NCI-H1930 (cell line): Measurements from ENCODE around the gene IREB2.
"Not testable (repeated sequence)": the region's sequence is repeated elsewhere in the genome, so short reads cannot be mapped to it uniquely, and the experiment has no call there.

Source experiments
- DNase-seq, 2 experiments: peaks; one replicate each; lab custom pipeline; 2025; lab: John Stamatoyannopoulos, UW

Gene IREB2

DNA sequence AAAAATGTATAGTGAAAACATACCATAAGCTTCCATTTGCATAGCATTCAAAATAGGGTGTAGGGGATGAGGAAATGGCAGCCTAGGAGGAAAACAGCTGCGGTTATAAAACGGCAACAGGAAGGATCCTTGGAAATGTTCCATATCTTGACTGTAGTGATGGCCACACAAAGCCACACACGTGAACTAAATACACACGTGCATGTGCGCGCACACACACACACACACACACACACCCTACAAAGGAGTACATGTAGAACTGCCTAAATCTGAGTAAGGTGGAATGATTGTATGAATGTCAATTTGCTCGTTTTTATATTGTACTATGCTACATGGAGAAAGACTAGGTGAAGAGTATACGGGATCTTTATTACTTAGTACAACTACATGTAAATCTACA lies 3.9 kb upstream of the IREB2 start:
- no peak for DNase-seq

DNA sequence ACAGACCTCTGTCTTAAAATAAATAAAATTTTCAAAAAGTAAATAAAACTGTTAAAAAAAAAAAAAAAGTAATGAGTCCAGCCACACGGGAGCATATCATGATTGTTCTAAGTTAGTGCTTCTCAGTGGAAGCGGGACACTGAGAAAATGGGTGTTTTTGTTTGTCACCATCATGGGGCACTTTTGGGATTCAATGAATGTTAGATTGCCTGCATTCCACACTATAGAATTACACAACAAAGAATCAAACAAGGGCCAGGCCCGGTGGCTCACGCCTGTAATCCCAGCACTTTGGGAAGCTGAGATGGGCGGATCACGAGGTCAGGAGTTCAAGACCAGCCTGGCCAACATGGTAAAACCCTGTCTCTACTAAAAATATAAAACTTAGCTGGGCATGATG lies 3.3 kb upstream of the IREB2 start:
- not testable (repeated sequence) for DNase-seq

DNA sequence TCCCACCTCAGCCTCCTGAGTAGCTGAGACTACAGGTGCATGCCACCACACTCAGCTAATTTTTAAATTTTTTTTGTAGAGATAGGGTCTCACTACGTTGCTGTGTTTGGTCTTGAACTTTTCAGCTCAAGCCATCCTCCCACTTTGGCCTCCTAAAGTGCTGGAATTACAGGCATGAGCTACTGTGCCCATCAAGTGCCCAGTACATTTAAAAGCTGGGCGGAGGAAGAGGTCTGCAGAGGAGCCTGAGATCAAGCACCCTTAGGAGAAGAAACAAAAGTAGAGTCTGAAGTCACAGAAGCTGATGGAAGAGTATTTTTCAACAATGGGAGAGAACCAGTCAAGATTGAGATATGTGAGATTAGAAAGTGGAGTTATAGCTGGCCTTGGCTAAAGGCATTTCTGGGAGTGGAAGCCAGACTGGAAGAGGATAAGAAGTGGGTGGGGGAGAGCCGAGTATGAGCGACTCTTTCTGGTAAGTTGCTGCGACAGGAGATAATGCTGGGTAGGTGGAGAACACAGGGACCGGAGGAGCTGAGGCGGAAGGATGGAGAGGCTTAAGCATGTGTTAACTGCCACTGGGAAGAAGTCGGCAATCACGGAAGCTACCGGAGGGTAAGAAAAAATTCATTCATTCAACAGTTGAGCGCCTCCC lies 782 bp upstream of the IREB2 start:
- no peak for DNase-seq

DNA sequence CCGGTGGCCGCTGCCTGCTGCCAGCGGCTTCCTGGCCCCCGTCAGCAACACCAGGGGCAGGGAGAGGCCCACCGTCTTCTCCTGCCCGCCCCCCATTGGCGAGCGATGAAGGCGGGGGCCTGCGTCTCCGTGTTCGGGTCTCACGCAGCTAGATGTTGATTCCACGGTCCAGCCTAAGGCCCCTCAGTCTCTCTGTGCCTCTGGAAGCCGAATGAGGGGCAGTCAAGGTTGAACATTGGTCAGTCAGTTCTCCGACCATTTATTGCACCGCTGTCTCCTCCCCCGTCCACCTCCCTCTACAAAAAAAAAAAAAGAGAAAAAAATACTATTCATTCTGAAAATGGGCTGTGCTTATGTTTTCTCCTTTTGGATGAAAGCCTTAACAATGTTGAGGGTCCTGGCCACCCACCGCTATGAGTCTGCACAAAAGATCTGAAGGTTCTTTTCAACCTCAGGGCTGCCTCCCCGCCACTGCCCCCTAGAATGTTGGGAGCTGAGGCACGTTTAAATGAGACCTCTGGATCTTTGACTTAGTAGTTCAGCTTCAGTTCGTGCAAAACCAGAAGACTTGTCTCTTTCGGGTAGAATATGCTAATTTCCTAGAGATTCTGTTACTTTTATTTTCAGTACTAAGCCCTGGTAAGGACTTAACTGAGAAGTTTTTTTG lies 736 bp downstream of the IREB2 start:
- no peak for DNase-seq

DNA sequence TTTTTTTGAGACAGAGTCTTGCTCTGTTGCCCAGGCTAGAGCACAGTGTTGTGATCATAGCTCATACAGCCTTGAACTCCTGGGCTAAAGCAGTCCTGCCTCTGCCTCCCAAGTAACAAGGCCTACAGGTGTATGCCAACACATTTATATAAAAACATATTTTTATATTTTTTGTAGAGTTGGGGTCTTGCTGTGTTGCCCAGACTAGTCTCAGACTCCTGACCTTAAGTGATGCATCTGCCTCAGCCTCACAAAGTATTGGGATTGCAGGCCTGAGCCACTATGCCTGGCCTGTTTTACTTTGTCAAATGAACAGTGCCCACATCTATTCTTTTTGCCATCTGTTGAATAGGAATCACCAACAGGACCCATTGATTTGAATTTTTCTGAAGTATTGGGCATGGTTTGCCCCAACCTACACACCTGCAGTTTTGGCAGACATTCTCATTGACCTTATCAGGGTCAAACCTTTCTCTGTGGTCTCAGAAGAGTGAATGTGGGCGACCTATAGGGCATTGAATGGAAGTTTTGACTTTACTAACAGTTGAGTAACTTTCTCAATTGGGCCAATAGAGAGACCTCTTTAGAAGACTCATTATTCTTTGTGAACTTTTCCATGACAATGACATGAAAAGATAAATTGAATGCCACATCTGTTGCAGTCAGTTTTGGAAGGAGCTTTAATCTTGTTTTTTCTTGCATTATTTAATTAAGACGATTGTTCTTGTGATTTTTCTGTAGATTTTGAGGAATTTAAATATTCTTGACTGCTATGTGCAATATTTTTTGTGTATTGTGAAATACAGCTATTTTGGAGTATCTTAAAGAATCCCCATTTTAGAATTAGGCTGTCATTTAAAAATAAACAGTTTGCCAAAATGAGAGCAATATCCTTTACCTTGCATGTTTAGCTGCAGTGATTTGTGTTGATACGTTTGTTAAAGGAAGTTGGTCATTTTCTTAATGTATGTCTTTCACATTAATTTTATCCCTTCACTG lies 2.7 kb downstream of the IREB2 start:
- DNase-seq: no peak

DNA sequence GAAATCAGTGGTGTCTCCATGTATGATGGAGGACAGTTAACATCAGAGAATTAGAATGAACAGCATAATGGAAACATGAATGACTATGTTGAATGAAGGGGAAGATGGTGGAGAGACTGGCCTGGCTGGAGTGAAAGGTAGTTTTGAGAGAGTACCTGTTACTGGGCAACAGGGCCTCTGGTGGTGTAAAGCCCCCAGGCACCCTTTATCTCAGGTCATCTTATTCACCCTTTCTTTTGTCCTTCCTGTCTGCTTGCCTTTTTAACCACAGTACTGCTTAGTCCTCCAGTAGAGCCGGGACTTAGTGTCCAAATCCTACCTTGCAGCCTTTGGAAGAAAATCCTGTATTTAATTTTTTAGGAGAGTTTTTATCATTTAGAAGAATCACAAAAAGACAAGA lies 6.2 kb downstream of the IREB2 start:
- DNase-seq: no peak

DNA sequence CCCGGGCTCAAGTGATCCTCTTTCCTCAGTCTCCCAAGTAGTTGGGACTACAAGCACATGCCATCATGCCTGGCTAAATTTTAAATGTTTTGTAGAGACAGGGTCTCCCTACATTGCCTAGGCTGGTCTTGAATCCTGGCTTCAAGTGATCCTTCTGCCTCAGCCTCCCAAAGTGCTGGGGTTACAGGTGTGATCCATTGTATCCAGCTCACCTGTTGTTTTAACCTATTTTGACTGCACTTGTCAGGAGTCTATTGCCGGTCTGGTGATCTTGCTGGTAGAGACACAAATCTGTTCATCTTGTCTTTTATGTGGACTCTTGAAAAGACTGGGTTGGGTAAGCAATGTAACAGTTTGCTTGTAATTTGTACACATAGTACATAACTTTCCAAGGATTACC lies 7.9 kb downstream of the IREB2 start:
- DNase-seq: no peak

DNA sequence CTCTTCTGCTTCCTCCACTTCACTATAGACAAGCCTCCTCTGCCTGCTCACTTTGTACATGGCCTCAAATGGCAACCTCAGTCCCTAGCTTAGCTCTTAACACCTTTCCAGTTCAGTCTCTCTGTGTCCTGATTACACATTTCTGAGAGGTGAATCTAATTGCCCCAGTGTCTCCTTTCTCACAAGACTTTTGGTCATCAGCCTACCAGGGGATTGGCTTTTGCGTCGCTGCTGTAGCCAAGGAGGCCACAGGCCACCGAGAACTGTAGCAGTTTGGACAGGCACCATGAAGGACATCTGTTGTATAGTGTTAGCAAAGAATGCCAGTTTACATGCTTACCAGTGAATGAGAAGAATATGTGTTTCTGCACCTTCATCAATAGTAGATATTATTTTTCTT lies 8.5 kb downstream of the IREB2 start:
- DNase-seq: no peak

DNA sequence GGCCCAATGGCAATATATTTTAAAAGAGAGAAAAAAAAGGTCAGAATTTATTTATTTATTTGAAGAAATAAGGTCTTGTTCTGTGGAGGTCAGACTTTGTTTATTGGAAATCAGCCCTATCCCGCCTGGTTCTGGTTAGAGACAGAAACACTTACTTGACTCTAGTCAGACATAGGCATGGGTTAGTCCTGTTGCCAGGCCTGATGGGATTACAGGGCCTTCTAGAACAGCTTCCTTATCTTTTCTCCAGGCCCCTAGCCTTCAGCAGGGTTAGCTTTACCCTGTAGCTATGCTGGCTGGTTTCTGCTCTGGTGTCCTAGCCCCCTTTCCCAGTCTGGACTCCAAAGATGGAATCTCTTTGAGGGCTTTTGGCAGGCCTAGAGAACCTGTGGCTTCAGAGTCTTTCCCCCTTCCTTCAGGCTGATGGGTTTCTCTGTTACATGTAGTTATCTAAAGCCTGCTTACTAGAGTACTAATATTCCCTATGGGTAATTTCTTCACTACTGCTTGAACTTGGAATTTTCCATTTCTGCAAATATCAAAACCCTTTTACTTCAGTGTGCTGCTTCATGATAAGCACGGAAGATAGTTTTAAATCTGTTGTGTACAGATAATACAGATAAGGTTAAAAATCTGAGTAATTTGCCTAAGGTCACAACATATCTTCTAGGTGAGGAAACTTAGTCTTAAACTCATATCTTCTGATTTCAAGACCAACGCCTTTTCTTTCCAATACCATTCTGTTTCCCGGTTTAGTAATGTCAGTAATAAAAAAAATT lies 10.6 kb downstream of the IREB2 start:
- no peak for DNase-seq

DNA sequence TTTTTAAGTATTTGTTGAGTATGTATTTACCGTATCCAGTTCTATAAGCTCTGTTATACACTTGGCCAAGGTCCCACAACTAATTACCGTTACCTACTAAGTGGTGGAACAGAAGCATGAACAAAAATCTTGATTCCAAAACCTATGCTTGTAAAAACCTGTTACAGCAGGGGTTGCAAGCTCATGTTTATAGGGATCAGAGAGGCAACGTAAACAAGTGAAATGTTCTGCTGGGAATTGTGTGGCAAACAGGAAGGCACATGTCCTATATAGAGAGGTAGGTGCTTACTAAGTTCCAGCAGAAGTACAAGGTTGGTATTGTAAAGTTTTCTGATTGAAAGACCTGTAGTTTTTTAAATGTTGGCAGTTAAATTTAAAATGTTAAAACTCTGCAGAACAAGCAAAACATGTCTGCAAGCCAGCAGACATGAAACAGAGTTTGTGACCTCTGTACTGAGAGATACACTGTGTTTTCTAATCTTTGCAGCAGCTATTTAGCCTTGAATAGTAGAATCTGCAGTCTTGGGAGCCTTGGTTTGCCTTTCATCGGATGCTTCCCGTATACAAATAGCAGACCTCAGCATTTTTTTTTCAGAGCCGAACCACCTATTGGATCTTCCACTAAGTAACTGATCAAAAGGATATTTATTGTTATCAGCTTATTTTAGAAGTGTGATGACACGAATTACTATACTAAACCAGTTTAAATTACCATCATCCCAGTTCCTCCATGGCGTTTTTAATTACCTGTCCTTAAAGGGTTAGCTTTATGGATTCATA lies 11.4 kb downstream of the IREB2 start:
- DNase-seq: no peak

DNA sequence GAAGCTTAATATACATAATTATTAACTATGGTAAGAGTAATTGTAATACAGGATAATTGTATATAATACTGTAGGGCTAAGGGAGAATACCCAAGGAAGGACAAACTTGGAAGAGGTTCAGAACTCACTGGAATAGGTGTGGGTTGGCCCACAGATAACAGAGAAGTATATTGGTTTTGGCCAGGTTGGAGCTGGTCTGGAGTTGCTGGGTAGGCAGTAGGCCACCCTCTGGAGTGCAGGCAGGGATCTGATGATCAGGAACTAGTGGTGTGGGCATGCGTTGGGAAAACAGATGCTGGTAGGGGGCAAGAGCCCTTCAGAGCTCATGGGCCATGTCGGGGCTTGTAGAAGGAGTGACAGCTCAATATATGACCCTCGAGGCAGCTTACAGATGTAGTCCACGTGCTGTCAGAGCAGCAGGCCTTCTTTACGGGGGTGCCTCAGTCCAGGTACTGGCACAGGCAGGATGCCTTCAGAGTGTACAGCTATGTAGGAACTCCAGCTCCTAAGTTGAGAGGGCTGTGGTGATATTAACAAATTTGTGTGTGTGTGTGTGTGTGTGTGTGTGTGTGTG lies 12.4 kb downstream of the IREB2 start:
- no peak for DNase-seq

DNA sequence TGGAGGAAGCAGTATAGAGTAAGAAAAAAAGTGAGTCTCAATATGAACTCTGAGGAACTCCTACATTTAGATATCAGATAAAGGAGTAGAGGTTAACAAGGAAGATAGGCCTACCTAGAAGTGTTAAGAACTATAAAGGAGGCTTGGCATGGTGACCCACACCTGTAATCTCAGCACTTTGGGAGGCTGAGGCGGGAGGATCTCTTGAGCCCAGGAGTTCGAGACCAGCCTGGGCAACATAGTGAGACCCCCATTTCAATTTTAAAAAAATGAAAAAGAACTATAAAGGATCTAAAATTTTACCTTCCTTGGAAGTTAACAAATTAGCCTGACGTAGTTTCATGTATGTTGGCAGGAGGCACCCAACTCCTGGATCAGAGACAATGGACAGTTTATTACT lies 14.5 kb downstream of the IREB2 start:
- DNase-seq: no peak

DNA sequence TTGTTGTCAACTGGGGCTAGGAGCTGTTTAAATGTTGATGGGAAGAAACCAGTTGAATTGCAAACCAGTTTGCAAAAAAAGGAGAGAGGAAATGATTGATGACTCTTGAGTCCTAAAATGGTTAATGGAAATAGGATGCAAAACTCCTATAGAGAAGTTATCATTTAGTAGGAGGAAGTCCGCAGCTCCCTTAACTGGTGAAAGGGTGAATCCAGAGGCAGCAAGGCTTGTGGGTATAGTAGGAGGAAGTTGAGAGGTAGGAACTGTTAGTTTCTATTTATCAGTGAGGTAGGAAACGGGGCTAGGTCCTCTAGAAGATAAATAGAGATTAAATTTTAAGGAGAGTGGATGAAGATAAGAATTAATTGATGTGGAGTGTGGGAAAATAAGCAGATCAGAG lies 15.4 kb downstream of the IREB2 start:
- DNase-seq: no peak

DNA sequence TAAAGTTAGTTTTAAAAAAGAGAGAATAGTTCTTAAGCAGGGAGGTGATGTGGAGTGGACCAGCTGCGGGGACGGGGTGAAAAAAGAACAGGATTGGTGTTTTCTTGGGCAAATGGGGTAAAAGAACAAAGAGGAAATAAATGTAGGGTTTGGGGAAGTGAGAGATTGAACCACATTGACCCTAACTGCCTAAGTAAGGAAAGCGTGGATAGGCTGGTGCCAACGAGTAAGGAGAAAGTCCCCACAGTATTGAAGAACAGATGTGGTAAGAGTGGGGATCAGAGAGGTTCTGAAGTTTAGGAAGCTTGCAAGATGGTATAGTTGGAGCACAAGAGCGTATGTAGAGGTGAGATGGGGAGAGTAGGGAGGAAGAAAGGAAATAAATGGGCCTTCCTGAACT lies 17.0 kb downstream of the IREB2 start:
- DNase-seq: no peak

DNA sequence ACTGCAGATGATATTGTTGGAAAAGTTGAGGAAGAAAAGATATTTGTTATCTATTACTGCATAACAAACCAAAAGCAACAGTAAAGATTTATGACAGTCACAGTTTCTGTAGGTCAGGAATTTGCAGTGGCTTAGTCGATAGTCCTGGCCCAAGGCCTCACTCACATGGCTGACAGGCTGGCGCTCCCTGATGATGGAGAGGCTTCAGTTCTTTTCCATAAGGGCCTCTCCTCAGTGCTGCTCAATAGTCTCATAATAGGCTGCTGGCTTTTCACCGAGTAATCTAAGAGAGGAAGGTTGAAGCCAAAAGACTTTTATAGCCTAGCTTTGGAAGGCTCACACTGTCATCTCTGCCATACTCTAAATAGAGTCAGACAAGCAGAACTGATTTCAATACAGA lies 17.7 kb downstream of the IREB2 start:
- no peak for DNase-seq

DNA sequence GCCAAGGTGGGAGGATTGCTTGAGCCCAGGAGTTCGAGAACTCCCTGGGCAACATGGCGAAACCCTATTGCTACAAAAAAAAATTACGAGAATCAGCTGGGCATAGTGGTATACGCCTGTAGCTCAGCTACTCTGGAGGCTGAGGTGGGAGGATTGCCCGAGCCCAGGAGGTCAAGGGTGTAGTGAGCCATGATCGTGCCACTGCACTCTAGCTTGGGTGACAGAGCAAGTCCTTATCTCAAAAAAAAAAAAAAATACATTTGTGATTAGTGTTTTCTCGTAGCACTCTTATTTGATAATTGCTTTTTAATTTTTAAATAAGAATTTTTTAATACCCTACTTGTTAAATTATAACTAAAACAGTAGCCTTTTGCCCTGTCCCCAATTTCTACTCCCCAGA lies 18.4 kb downstream of the IREB2 start:
- no peak for DNase-seq

DNA sequence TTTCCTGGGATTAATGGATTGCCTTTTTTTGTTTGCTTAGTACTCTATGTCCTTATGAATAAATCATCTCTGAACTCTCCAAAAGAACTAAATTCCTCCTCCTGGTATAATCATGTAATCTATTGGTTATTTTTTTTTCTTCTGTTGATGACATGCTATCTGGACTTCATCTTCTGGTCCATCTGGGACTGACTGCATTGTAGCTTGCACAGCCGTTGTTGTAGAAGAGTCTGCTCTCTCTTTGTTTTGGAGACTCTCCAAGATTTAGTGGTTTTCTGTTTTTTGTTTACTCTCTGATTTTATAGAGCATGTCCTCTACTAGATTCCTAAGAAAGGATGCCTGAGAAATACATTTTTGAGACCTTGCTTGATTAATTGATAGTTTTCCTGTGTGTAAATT lies 19.1 kb downstream of the IREB2 start:
- no peak for DNase-seq

DNA sequence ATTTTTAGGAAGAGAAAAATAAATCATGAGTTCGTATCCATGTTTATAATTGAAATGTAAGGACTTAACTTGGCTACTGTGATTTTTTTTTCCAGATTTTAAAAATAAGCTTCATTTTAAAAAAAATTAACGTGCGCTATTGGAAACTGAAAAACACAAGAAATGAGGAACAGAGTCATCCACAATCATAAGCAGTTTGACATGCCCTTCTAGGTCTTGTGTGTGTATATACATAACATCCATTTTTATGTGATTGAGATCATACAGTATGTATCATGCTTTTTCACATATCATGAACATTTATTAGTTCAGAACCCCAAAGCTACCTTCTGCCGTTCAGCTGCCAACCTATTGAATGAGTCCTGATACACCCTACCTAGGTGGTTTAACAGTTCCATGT lies 22.7 kb downstream of the IREB2 start:
- no peak for DNase-seq

DNA sequence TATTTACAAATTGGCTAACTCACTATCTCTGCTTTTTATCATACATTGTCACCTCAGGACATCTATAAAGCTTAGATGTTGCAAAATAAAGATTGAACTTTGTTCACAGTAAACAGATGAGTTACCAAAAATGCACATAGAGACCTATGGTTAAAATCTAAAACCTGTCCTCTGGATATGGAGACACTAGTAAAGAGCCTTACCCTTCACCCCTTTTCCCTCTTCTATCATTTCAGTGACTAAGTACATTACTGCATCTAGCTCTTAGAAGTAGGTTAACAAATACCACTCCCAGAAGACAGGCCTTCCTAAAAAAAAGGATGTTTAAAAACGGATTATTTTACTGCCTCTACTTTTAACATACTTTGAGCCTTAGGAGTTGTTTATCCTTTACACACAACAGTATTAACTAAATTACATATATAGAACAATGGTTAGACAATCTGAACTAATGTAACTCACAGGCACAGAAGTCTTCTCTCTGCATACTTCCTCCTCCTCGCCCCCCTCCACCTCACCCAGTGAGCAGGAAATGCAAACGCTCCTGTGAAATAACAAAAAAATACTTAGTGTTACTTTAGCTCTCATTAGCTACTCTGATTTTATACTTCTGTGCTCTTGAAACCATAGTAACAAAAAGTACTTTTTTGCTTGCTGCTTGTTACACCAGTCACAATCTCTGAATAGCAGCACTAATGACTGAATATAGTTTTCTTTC lies 23.3 kb downstream of the IREB2 start:
- DNase-seq: no peak

DNA sequence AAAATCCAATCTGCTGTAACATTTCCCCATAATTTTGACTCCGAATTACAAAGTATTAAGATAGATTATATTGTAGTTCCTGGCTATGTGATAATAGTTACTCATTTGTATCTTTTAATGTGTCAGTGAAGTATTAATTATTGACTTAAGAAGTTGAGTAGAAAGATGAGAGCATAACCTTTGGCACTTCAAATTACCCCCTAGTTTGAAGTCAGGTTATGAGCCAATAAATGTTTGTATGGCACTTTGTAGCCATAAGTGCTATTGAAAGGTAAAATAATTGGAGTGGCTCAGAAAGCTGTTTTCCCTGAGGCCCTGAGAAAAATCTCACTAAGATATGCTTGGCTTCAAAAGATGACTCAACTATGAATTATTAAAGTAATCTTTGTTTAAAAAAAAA lies 31.0 kb downstream of the IREB2 start:
- DNase-seq: no peak
